Thoracic aorta (tissue), 2 donors: ENCODE data around the gene USF3. TPM values are rescaled to one million over a fixed set of nuclear protein-coding genes. Genes with fewer than 3 reads are reported as not detected.

Source experiments
- ATAC-seq: fragments of 150-250 bp; one replicate; pipeline ENCODE4 v1.8.0; 2017; ENCODE audit warnings: low read depth; ENCODE audit not compliant: insufficient number of reproducible peaks, low FRiP score
- DNase-seq: peaks from one replicate; pipeline ENCODE4 v3.0.0-alpha.2; 2020; ENCODE audit warnings: low spot score
- H3K27ac ChIP-seq, 2 donors: fragments of 200-600 bp; sonication (generic); 1 replicate in 1 of 2; 2 replicates in 1 of 2; pipeline ENCODE4 v1.5.1; 2016; ENCODE audit warnings: mild to moderate bottlenecking in 2 of 2, moderate library complexity in 2 of 2
- H3K27me3 ChIP-seq: fragments of 200-600 bp; sonication (generic); replicated peaks from 2 replicates; pipeline ENCODE4 v1.6.0; 2016; ENCODE audit warnings: mild to moderate bottlenecking; ENCODE audit not compliant: insufficient read depth
- H3K36me3 ChIP-seq: fragments of 200-600 bp; sonication (generic); one replicate; pipeline ENCODE4 v1.5.1; 2016
- H3K4me1 ChIP-seq, 2 donors: fragments of 200-600 bp; sonication (generic); 1 replicate in 1 of 2; 2 replicates in 1 of 2; pipeline versions ENCODE4 v1.5.1 to v1.6.0; 2016; ENCODE audit warnings: low read depth in 2 of 2, mild to moderate bottlenecking in 1 of 2; ENCODE audit not compliant: control insufficient read depth in 1 of 2
- H3K4me3 ChIP-seq: fragments of 200-600 bp; sonication (generic); 2 replicates; pipeline ENCODE4 v1.5.1; 2016; ENCODE audit warnings: mild to moderate bottlenecking
- H3K9me3 ChIP-seq: fragments of 200-600 bp; sonication (generic); 2 replicates; pipeline ENCODE4 v1.5.1; 2016
- total RNA-seq, 2 donors: library from RNA; depleted of rRNA; stranded (reverse); fragments of >200 nt; gene quantifications; one replicate each; pipeline versions ENCODE4 v1.1.0 to v1.2.3, GENCODE V29; 2016
- TF ChIP-seq, protein P1 (sequence below): fragments of 200-600 bp; sonication (generic); IDR thresholded peaks from one replicate; pipeline ENCODE4 v1.5.1; 2019; ENCODE audit warnings: antibody characterized with exemption

Gene USF3
- total RNA-seq, 2 donors from 2014 or later, result 14.8 to 20.3 TPM

GRCh38 chr3:113620091-113620490, 76.4 kb downstream of the USF3 start:
- Histone ChIP-seq H3K27me3 (no peaks in the 10 kb centered on the region), H3K9me3 (no peaks in the 10 kb centered on the region), H3K4me1 (peaks cover 0 to 4% of the 10 kb centered on the region in 2 donors), H3K27ac (no peak overlapping the region), H3K4me3 (no peak overlapping the region), H3K36me3 (no peaks in the 10 kb centered on the region)
- ATAC-seq (no peak), DNase-seq (no peak)
- TF ChIP-seq, protein P1, sequence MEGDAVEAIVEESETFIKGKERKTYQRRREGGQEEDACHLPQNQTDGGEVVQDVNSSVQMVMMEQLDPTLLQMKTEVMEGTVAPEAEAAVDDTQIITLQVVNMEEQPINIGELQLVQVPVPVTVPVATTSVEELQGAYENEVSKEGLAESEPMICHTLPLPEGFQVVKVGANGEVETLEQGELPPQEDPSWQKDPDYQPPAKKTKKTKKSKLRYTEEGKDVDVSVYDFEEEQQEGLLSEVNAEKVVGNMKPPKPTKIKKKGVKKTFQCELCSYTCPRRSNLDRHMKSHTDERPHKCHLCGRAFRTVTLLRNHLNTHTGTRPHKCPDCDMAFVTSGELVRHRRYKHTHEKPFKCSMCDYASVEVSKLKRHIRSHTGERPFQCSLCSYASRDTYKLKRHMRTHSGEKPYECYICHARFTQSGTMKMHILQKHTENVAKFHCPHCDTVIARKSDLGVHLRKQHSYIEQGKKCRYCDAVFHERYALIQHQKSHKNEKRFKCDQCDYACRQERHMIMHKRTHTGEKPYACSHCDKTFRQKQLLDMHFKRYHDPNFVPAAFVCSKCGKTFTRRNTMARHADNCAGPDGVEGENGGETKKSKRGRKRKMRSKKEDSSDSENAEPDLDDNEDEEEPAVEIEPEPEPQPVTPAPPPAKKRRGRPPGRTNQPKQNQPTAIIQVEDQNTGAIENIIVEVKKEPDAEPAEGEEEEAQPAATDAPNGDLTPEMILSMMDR, result no peak

DNA sequence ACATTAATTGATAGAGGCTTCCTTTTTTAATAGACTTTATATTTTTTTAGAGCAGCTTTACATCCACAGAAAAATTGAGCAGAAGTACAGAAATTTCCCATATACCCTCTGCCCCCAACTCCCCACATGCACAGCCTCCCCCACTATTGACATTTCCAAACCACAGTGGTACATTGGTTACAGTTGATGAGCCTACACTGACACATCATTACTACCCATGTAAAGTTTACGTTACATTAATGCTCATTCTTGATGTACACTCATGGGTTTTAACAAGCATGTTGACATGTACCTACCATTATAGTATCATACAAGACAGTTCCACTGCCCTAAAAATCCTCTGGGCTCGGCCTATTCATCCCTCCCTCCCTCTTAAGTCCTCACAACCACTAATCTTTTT, 78.7 kb downstream of the USF3 start:
- no peaks in the 10 kb centered on the region for H3K9me3 ChIP-seq
- no peak for ATAC-seq
- no peak for DNase-seq
- TF ChIP-seq, protein P1, result no peak
- no peaks in the 10 kb centered on the region for H3K27me3 ChIP-seq
- no peak overlapping the region for H3K4me3 ChIP-seq
- H3K27ac ChIP-seq, result no peak overlapping the region
- no peaks in the 10 kb centered on the region for H3K36me3 ChIP-seq
- peaks cover 0 to 4% of the 10 kb centered on the region in 2 donors for H3K4me1 ChIP-seq

DNA sequence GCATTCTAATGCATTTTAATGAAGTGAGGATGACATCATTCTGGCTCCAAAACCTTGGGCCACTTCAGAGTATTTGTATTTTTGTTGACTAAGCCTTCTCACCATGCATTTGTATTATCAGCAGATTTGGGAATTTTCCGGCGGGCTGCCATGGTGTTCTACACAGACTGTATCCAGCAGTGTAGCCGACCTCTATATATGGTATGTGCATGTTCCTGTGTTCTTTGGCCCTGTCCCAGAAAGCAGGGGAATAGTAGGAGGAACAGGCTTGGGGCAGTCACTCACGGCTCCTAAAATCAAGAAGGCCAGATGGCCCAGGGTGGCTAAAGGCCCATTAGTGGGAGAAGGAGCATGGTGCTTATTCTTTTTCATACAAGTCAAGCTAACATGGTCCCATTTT, 80.5 kb downstream of the USF3 start:
- TF ChIP-seq, protein P1, result no peak
- H3K27ac ChIP-seq, result no peak overlapping the region
- peaks cover 0 to 4% of the 10 kb centered on the region in 2 donors for H3K4me1 ChIP-seq
- no peaks in the 10 kb centered on the region for H3K36me3 ChIP-seq
- H3K4me3 ChIP-seq, result no peak overlapping the region
- DNase-seq, result no peak
- H3K9me3 ChIP-seq, result no peaks in the 10 kb centered on the region
- H3K27me3 ChIP-seq, result no peaks in the 10 kb centered on the region
- no peak for ATAC-seq

GRCh38 chr3:113614402-113614801, 82.0 kb downstream of the USF3 start:
- Histone ChIP-seq H3K27ac (no peak overlapping the region), H3K4me3 (no peak overlapping the region), H3K36me3 (no peaks in the 10 kb centered on the region), H3K4me1 (peaks cover 0 to 4% of the 10 kb centered on the region in 2 donors), H3K9me3 (no peaks in the 10 kb centered on the region), H3K27me3 (no peaks in the 10 kb centered on the region)
- TF ChIP-seq, protein P1, result no peak
- DNase-seq (no peak), ATAC-seq (no peak)

GRCh38 chr3:113607219-113607596, 89.2 kb downstream of the USF3 start:
- ATAC-seq (no peak), DNase-seq (no peak)
- TF ChIP-seq, protein P1, result no peak
- H3K4me1 ChIP-seq, result no peaks in the 10 kb centered on the region
- no peak overlapping the region for H3K4me3 ChIP-seq
- H3K27me3 ChIP-seq, result no peaks in the 10 kb centered on the region
- no peaks in the 10 kb centered on the region for H3K9me3 ChIP-seq
- H3K27ac ChIP-seq, result no peak overlapping the region
- H3K36me3 ChIP-seq, result no peaks in the 10 kb centered on the region
